Ovary (tissue), 3 donors: ENCODE results near the gene IL5RA.

Source experiments
- CTCF ChIP-seq, 3 donors: fragments of 450-650 bp in 2 of 3; fragments of 200-600 bp in 1 of 3; IDR thresholded peaks; one replicate each; pipeline versions ENCODE4 v1.5.1 to v1.8.0; 2016 to 2022; ENCODE audit warnings: antibody characterized with exemption in 3 of 3, mild to moderate bottlenecking in 1 of 3
- EP300 ChIP-seq: sonication (generic); formaldehyde crosslinking; IDR thresholded peaks from one replicate; pipeline ENCODE4 v1.6.1; 2017; ENCODE audit warnings: antibody characterized with exemption
- donor health status: DM: no; HTN: no; CAD: no.

- no peak for TF ChIP-seq CTCF (IDR thresholded peaks at IDR 0.05)
- no peak for TF ChIP-seq EP300
These were observed 25.3 kb downstream of the IL5RA start for GRCh38 chr3:3084890-3085289.
